Measurements from ENCODE around the gene AMMECR1.

The AMMECR1 gene

GRCh38 chrX:110171442-110171841, 146.4 kb downstream of the AMMECR1 start:
- Histone ChIP-seq H3K4me2 (ENCODE audit: low read length) (no peak overlapping the region), H3K79me2 (ENCODE audit: insufficient read depth, low read length) (no peaks in the 10 kb centered on the region), H3K9ac (ENCODE audit: low read length) (no peak overlapping the region), H3K4me3 (ENCODE audit: low read depth, low read length, poor library complexity, severe bottlenecking) (no peak overlapping the region), H3F3A (ENCODE audit: insufficient read depth, low read length) (no peaks in the 10 kb centered on the region), H3K27me3 (ENCODE audit: insufficient read depth, low read length) (no peaks in the 10 kb centered on the region), H3K4me1 (ENCODE audit: insufficient read depth, low read length, severe bottlenecking) (peaks cover 8% of the 10 kb centered on the region), H3K36me3 (ENCODE audit: insufficient read depth, low read length) (no peaks in the 10 kb centered on the region), H2AFZ (ENCODE audit: low read length) (no peak overlapping the region), H3K27ac (ENCODE audit: low read depth, low read length, poor library complexity, severe bottlenecking) (peak overlapping the region; percentile 57), H3K9me2 (ENCODE audit: low read depth, low read length) (no peaks in the 10 kb centered on the region), H3K9me3 (ENCODE audit: low read length) (no peaks in the 10 kb centered on the region), H4K20me1 (ENCODE audit: insufficient read depth, low read length) (no peaks in the 10 kb centered on the region)
- TF ChIP-seq CTCF (IDR thresholded peaks at IDR 0.05; ENCODE audit: low read length) (no peak), EZH2 (IDR thresholded peaks at IDR 0.05; ENCODE audit: borderline replicate concordance, low read length) (no peak)

GRCh38 chrX:110170029-110170428, 147.9 kb downstream of the AMMECR1 start:
- no peak overlapping the region for H3K27ac ChIP-seq (ENCODE audit: low read depth, low read length, poor library complexity, severe bottlenecking)
- H3K36me3 ChIP-seq (ENCODE audit: insufficient read depth, low read length) = no peaks in the 10 kb centered on the region
- no peaks in the 10 kb centered on the region for H3K9me3 ChIP-seq (ENCODE audit: low read length)
- H3K79me2 ChIP-seq (ENCODE audit: insufficient read depth, low read length) = no peaks in the 10 kb centered on the region
- no peak overlapping the region for H2AFZ ChIP-seq (ENCODE audit: low read length)
- H3K4me1 ChIP-seq (ENCODE audit: insufficient read depth, low read length, severe bottlenecking) = peaks cover 8% of the 10 kb centered on the region
- H3K27me3 ChIP-seq (ENCODE audit: insufficient read depth, low read length) = no peaks in the 10 kb centered on the region
- H3K9me2 ChIP-seq (ENCODE audit: low read depth, low read length) = no peaks in the 10 kb centered on the region
- no peak overlapping the region for H3K9ac ChIP-seq (ENCODE audit: low read length)
- no peaks in the 10 kb centered on the region for H3F3A ChIP-seq (ENCODE audit: insufficient read depth, low read length)
- H4K20me1 ChIP-seq (ENCODE audit: insufficient read depth, low read length) = no peaks in the 10 kb centered on the region
- TF ChIP-seq EZH2 (IDR thresholded peaks at IDR 0.05; ENCODE audit: borderline replicate concordance, low read length) (no peak), CTCF (IDR thresholded peaks at IDR 0.05; ENCODE audit: low read length) (no peak)
- H3K4me3 ChIP-seq (ENCODE audit: low read depth, low read length, poor library complexity, severe bottlenecking) = no peak overlapping the region
- no peak overlapping the region for H3K4me2 ChIP-seq (ENCODE audit: low read length)

GRCh38 chrX:110168585-110168984, 149.3 kb downstream of the AMMECR1 start:
- Histone ChIP-seq H3K27ac (ENCODE audit: low read depth, low read length, poor library complexity, severe bottlenecking) (no peak overlapping the region), H4K20me1 (ENCODE audit: insufficient read depth, low read length) (no peaks in the 10 kb centered on the region), H3K79me2 (ENCODE audit: insufficient read depth, low read length) (no peaks in the 10 kb centered on the region), H3F3A (ENCODE audit: insufficient read depth, low read length) (no peaks in the 10 kb centered on the region), H3K9me2 (ENCODE audit: low read depth, low read length) (no peaks in the 10 kb centered on the region), H3K9me3 (ENCODE audit: low read length) (no peaks in the 10 kb centered on the region), H3K4me1 (ENCODE audit: insufficient read depth, low read length, severe bottlenecking) (peaks cover 8% of the 10 kb centered on the region), H3K4me2 (ENCODE audit: low read length) (no peak overlapping the region), H3K36me3 (ENCODE audit: insufficient read depth, low read length) (no peaks in the 10 kb centered on the region), H3K27me3 (ENCODE audit: insufficient read depth, low read length) (no peaks in the 10 kb centered on the region), H2AFZ (ENCODE audit: low read length) (no peak overlapping the region), H3K4me3 (ENCODE audit: low read depth, low read length, poor library complexity, severe bottlenecking) (no peak overlapping the region), H3K9ac (ENCODE audit: low read length) (no peak overlapping the region)
- TF ChIP-seq EZH2 (IDR thresholded peaks at IDR 0.05; ENCODE audit: borderline replicate concordance, low read length) (no peak), CTCF (IDR thresholded peaks at IDR 0.05; ENCODE audit: low read length) (no peak)
